Left lobe of liver (tissue), 2 donors: ENCODE data around the gene SHB. TPM values are rescaled to one million over a fixed set of nuclear protein-coding genes. Genes with fewer than 3 reads are reported as not detected.
A peak's percentile ranks its signal among the peaks of the same experiment; 100 is the strongest.

ENCODE experiments used
- ATAC-seq: fragments of 200-7000 bp; cut with Tn5 transposase; one replicate; pipeline ENCODE4 v1.9.1; 2020; ENCODE audit warnings: mild to moderate bottlenecking, moderate library complexity
- DNase-seq: peaks from one replicate; pipeline ENCODE4 v3.0.0-alpha.2; 2020; ENCODE audit warnings: low spot score
- total RNA-seq: library from RNA; stranded (reverse); gene quantifications from one replicate; pipeline ENCODE4 v1.2.1, GENCODE V29; 2021
- donor health status: DM: no; HTN: no; CAD: no; lungs with moderate emphysema.
- donor health status: DM: no; HTN: yes; CAD: no.

The SHB gene
- total RNA-seq, 1 donor from 2014 or later = 14.1 TPM

DNA sequence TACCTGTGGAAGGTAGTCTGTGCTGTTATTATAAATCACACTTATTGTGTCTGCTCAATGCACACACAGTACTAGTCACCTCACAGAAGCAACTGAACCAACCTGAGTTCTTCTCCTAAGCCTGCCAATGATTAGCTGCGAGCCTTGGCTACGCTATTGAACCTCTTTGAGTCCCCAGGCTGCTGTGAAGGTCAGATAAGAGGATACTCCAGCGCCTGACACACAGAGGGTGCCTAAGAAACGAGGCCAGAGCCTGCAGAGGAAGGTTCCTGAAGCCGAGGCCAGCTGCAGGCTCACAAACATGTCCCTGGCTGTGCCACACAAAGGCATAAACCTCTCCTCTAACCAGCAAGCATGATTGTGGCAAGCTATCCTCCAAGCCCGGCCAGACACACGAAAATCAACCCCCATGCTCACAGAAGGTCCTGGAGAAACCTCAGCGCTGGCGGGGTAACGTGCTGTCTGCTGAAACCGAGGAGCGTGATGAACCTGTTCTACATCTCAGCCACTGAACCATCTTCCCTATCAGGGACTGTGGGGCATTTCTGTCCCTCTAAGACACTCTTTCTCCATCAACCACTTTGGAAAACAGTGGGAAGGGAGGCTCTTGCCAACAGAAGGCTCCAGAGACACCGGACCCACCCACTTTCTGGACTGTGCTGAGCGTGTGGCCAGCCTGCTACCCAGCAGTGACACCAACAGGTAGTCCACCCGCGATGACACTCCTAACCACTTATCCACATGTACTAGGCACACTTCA lies 111.9 kb downstream of the SHB start:
- ATAC-seq (peak; percentile 17), DNase-seq (no peak)

DNA sequence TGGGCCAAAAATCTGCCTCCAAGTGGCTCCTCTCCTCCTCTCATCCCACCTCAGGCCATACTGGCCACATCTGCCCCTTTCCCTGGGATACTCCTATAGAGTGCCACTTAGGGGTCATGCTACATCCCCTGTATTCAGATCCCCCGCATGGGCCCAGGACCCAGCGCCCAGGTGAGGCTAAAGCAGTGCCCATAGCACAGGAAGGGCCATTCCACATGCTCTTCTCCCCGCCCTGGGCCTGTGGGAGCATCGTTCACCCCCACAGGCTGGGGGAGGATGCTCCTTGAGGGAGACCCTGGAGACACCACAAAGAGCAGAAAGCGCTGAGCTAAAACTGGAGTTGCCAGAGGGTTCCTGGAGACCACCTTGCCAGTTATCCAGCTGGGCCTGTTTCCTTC lies 112.6 kb downstream of the SHB start:
- no peak for ATAC-seq

GRCh38 chr9:37955781-37956422 lies 113.1 kb downstream of the SHB start:
- no peak for DNase-seq
- ATAC-seq = no peak

More for the DNA sequence above, 112.6 kb downstream of the SHB start:
- no peak for DNase-seq

- no peak for ATAC-seq
- DNase-seq = no peak
These were observed 114.4 kb downstream of the SHB start for GRCh38 chr9:37954581-37954981.

GRCh38 chr9:37953775-37954437 lies 115.1 kb downstream of the SHB start:
- ATAC-seq = no peak
- no peak for DNase-seq

GRCh38 chr9:37953206-37953774 lies 115.7 kb downstream of the SHB start:
- no peak for ATAC-seq
- no peak for DNase-seq

GRCh38 chr9:37952731-37953130 lies 116.3 kb downstream of the SHB start:
- ATAC-seq (no peak), DNase-seq (no peak)

GRCh38 chr9:37951671-37952449 lies 117.2 kb downstream of the SHB start:
- ATAC-seq (no peak), DNase-seq (no peak)

DNA sequence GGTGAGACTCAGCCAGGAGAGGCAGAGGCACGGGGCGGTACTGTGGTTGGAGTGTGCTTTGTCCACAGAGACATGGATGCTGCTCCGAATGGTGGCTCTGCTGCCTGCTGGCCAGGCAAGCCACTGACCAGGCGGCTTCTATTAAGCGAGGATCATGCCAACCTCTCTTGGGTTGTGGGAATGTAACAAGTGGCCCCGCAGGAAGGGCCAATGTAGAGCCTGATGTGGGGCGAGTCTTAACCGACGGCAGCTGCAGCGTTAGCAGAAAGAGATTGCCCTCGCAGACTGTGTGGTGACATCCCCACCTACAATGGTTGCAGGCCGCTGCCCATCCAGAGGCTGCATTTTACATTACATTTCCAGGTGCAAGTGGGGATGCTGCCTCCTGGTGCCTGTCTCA lies 118.5 kb downstream of the SHB start:
- no peak for ATAC-seq
- DNase-seq = no peak

DNA sequence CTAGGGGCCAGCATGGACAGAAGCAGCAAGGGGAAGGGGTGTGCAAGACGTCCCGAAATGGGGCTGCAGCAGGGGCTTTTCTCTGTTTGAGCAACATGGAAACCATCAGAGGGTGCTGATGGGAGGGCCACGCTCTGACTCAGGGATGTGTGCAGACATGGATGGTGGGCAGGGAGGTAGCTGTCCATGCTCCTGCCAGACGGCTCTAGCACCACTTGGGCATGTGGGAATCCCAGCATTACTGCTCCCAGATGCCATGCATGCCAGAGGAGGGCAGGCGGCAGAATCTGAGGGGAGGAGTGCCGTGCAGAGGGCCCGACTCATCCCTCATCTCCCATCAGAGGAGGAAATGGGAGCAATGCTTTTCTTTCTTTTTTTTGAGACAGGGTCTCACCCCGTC lies 119.5 kb downstream of the SHB start:
- no peak for DNase-seq
- ATAC-seq = no peak

GRCh38 chr9:37948417-37948980 lies 120.5 kb downstream of the SHB start:
- no peak for DNase-seq
- ATAC-seq = no peak

DNA sequence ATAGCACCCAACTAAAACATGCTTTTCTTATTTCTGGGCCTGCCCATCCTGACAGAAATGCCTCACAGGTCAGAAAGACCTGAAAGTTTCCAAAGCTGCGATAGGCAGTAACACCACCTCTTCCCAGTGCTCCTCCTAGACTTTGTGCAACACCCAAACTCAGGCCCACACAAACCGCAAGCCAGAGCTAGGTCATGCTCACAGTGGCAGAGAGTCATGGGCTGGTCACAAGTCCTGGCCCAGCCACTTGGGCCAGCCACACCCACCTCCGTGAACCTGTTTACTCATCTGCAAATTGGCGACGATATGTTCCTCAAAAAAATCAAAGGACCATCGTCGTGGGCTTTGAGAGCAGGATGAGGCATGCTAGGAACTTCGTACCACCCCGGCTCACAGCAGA lies 121.0 kb downstream of the SHB start:
- no peak for ATAC-seq
- DNase-seq = no peak

DNA sequence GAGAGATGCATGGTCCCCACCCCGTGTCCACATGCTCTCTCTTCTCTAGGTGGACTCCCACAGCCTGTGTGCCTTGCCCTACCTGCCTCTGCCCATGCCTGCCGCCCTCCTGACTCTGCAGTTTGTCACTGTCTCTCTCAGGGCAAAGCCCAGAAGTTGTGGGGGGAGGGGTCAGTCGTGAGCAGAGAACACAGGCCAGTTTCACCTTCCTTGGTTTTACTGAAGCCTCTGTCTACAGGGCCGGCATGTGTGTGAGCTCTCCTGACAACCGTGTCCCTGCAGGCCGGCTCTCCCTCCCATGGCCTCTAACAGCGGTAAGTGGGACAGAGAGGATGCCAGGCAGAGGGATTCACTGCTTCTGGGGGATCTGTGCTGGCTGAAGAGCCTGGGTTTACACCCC lies 121.6 kb downstream of the SHB start:
- DNase-seq (no peak), ATAC-seq (no peak)

GRCh38 chr9:37946971-37947370 lies 122.1 kb downstream of the SHB start:
- DNase-seq (no peak), ATAC-seq (no peak)

- DNase-seq (no peak), ATAC-seq (peak; percentile 13)
These were observed 123.0 kb downstream of the SHB start for GRCh38 chr9:37946041-37946440.

- no peak for DNase-seq
- no peak for ATAC-seq
These were observed 124.2 kb downstream of the SHB start for GRCh38 chr9:37944671-37945481.

DNA sequence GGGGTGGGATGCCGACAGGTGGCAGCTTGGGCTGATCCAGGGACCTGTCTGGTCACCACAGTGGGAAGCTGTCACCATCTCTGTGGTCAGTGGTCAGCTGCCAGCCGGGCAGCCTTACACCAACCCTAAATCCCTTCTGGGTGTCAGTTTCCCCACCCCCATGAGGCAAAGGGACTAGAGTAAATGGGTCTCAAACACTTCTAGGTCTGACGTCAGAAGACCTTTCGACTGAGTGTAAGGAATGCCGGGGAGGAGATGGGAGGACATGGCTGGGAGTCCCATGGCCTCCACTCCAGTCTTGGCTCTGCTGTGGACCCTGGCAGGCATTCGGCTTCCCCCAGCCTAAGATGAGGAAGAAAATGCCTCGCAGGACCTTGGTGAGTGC lies 124.8 kb downstream of the SHB start:
- DNase-seq = no peak
- no peak for ATAC-seq

- ATAC-seq = no peak
- DNase-seq = no peak
These were observed 125.4 kb downstream of the SHB start for GRCh38 chr9:37943345-37944265.
